HG03135 (cell line): ENCODE results near the gene BCL2.

Source experiments
- ATAC-seq: cut with Tn5 transposase; IDR thresholded peaks from one replicate; pipeline ENCODE4 v1.9.1; 2021; ENCODE audit warnings: mild to moderate bottlenecking, moderate library complexity; ENCODE audit not compliant: unreplicated experiment

The BCL2 gene

GRCh38 chr18:63161761-63162195 lies 157.8 kb downstream of the BCL2 start:
- ATAC-seq, result peak; percentile 59

GRCh38 chr18:63161032-63161760 lies 158.4 kb downstream of the BCL2 start:
- peak; percentile 25 for ATAC-seq

- ATAC-seq, result no peak
Observed at GRCh38 chr18:63160172-63160995, 159.2 kb downstream of the BCL2 start.

GRCh38 chr18:63159590-63159989 lies 160.0 kb downstream of the BCL2 start:
- no peak for ATAC-seq

- no peak for ATAC-seq
Observed at GRCh38 chr18:63158676-63159291, 160.8 kb downstream of the BCL2 start.

GRCh38 chr18:63158012-63158631 lies 161.4 kb downstream of the BCL2 start:
- ATAC-seq, result no peak

GRCh38 chr18:63157293-63158011 lies 162.1 kb downstream of the BCL2 start:
- peak; percentile 17 for ATAC-seq

- no peak for ATAC-seq
Observed at GRCh38 chr18:63155910-63156773, 163.4 kb downstream of the BCL2 start.

- ATAC-seq, result peak; percentile 38
Observed at GRCh38 chr18:63155169-63155852, 164.3 kb downstream of the BCL2 start.

GRCh38 chr18:63154350-63155152 lies 165.0 kb downstream of the BCL2 start:
- ATAC-seq, result no peak

- ATAC-seq, result no peak
Observed at GRCh38 chr18:63152791-63153190, 166.8 kb downstream of the BCL2 start.

GRCh38 chr18:63152096-63152495 lies 167.5 kb downstream of the BCL2 start:
- no peak for ATAC-seq

GRCh38 chr18:63151539-63151938 lies 168.0 kb downstream of the BCL2 start:
- ATAC-seq, result no peak

GRCh38 chr18:63150942-63151421 lies 168.6 kb downstream of the BCL2 start:
- no peak for ATAC-seq

GRCh38 chr18:63150326-63150725 lies 169.2 kb downstream of the BCL2 start:
- ATAC-seq, result no peak

GRCh38 chr18:63149302-63149587 lies 170.3 kb downstream of the BCL2 start:
- ATAC-seq, result no peak

GRCh38 chr18:63148449-63149301 lies 170.9 kb downstream of the BCL2 start:
- no peak for ATAC-seq
